Parathyroid adenoma (tissue), 2 donors: ENCODE results near the gene FGFR4.

Experiments
- H2AFZ ChIP-seq: fragments of 300-600 bp; sonication (generic); one replicate; pipeline ENCODE4 v1.7.0; 2017; ENCODE audit warnings: antibody characterized with exemption, mild to moderate bottlenecking
- H3K27ac ChIP-seq: fragments of 300-600 bp; sonication (generic); one replicate; pipeline ENCODE4 v1.7.0; 2017
- H3K27me3 ChIP-seq: fragments of 300-600 bp; sonication (generic); one replicate; pipeline ENCODE4 v1.7.0; 2017; ENCODE audit warnings: low read length; ENCODE audit not compliant: control insufficient read depth, insufficient read depth
- H3K36me3 ChIP-seq: fragments of 300-600 bp; sonication (generic); one replicate; pipeline ENCODE4 v1.7.0; 2017; ENCODE audit warnings: low read length; ENCODE audit not compliant: control insufficient read depth, insufficient read depth
- H3K4me1 ChIP-seq: fragments of 300-600 bp; sonication (generic); one replicate; pipeline ENCODE4 v1.7.0; 2017; ENCODE audit warnings: control low read depth
- H3K4me2 ChIP-seq: fragments of 300-600 bp; sonication (generic); one replicate; pipeline ENCODE4 v1.7.0; 2017; ENCODE audit warnings: low read length
- H3K4me3 ChIP-seq: fragments of 300-600 bp; sonication (generic); one replicate; pipeline ENCODE4 v1.7.0; 2017; ENCODE audit warnings: low read depth, low read length
- H3K79me2 ChIP-seq: fragments of 300-600 bp; sonication (generic); one replicate; pipeline ENCODE4 v1.7.0; 2017; ENCODE audit warnings: control low read depth
- H3K9ac ChIP-seq: fragments of 300-600 bp; sonication (generic); one replicate; pipeline ENCODE4 v1.7.0; 2017; ENCODE audit warnings: mild to moderate bottlenecking
- H3K9me3 ChIP-seq: fragments of 300-600 bp; sonication (generic); one replicate; pipeline ENCODE4 v1.7.0; 2017; ENCODE audit warnings: low read length; ENCODE audit not compliant: control insufficient read depth
- TF ChIP-seq, protein P1 (sequence below): fragments of 300-600 bp; sonication (generic); IDR thresholded peaks from one replicate; pipeline ENCODE4 v1.7.0; 2017; ENCODE audit warnings: antibody characterized with exemption, mild to moderate bottlenecking
- donor health status: primary hyperparathyroidism.

Gene FGFR4

DNA sequence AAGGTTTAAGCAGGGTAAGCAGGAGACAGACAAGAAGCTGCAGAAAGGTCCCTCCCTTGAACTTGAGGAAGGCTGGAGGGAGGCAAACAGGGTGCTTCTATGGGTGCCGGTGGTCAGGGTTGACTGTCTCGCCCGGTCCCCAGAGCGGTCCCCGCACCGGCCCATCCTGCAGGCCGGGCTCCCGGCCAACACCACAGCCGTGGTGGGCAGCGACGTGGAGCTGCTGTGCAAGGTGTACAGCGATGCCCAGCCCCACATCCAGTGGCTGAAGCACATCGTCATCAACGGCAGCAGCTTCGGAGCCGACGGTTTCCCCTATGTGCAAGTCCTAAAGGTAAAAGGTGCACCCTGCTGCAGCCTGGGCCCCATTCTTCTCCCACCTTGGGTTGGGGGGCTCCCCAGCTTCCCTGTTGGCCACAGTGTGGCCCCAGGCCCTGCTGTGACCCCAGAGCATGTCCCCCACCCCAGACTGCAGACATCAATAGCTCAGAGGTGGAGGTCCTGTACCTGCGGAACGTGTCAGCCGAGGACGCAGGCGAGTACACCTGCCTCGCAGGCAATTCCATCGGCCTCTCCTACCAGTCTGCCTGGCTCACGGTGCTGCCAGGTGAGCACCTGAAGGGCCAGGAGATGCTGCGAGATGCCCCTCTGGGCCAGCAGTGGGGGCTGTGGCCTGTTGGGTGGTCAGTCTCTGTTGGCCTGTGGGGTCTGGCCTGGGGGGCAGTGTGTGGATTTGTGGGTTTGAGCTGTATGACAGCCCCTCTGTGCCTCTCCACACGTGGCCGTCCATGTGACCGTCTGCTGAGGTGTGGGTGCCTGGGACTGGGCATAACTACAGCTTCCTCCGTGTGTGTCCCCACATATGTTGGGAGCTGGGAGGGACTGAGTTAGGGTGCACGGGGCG is 5.7 kb downstream of the FGFR4 start:
- Histone ChIP-seq H3K27me3 (no peaks in the 10 kb centered on the region), H3K4me1 (no peaks in the 10 kb centered on the region), H2AFZ (no peak overlapping the region), H3K9ac (no peak overlapping the region), H3K36me3 (no peaks in the 10 kb centered on the region), H3K4me2 (no peak overlapping the region), H3K79me2 (no peaks in the 10 kb centered on the region), H3K27ac (no peak overlapping the region), H3K4me3 (no peak overlapping the region), H3K9me3 (no peaks in the 10 kb centered on the region)
- TF ChIP-seq, protein P1, sequence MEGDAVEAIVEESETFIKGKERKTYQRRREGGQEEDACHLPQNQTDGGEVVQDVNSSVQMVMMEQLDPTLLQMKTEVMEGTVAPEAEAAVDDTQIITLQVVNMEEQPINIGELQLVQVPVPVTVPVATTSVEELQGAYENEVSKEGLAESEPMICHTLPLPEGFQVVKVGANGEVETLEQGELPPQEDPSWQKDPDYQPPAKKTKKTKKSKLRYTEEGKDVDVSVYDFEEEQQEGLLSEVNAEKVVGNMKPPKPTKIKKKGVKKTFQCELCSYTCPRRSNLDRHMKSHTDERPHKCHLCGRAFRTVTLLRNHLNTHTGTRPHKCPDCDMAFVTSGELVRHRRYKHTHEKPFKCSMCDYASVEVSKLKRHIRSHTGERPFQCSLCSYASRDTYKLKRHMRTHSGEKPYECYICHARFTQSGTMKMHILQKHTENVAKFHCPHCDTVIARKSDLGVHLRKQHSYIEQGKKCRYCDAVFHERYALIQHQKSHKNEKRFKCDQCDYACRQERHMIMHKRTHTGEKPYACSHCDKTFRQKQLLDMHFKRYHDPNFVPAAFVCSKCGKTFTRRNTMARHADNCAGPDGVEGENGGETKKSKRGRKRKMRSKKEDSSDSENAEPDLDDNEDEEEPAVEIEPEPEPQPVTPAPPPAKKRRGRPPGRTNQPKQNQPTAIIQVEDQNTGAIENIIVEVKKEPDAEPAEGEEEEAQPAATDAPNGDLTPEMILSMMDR = no peak

DNA sequence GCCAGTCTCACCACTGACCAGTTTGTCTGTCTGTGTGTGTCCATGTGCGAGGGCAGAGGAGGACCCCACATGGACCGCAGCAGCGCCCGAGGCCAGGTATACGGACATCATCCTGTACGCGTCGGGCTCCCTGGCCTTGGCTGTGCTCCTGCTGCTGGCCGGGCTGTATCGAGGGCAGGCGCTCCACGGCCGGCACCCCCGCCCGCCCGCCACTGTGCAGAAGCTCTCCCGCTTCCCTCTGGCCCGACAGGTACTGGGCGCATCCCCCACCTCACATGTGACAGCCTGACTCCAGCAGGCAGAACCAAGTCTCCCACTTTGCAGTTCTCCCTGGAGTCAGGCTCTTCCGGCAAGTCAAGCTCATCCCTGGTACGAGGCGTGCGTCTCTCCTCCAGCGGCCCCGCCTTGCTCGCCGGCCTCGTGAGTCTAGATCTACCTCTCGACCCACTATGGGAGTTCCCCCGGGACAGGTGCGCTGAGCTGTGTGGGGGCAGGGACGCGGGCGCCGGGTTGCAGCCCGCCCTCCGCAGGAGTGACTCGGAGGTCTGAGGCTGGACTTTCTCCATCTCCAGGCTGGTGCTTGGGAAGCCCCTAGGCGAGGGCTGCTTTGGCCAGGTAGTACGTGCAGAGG is 6.5 kb downstream of the FGFR4 start:
- H3K27ac ChIP-seq = no peak overlapping the region

DNA sequence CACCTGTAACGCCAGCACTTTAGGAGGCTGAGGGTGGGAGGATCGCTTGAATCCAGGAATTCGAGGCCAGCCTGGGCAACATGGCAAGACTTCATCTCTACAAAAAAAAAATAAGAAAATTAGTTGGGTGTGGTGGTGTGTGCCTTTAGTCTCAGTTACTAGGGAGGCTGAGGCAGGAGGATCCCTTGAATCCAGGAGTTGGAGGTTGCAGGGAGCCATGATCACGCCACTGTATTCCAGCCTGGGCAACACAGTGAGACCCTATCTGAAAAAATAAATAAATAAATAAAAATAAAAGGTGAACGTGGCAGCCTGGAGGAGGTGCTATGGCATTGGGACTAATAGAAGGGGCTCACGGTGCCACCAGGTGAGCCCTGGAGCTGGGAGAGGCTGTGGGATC is 7.1 kb downstream of the FGFR4 start:
- no peaks in the 10 kb centered on the region for H3K9me3 ChIP-seq
- TF ChIP-seq, protein P1 = no peak
- no peaks in the 10 kb centered on the region for H3K27me3 ChIP-seq
- no peak overlapping the region for H3K9ac ChIP-seq
- no peak overlapping the region for H3K4me2 ChIP-seq
- no peak overlapping the region for H3K27ac ChIP-seq
- no peaks in the 10 kb centered on the region for H3K79me2 ChIP-seq
- no peaks in the 10 kb centered on the region for H3K4me1 ChIP-seq
- H2AFZ ChIP-seq = no peak overlapping the region
- H3K4me3 ChIP-seq = no peak overlapping the region
- H3K36me3 ChIP-seq = no peaks in the 10 kb centered on the region

More for the DNA sequence above, 6.5 kb downstream of the FGFR4 start:
- Histone ChIP-seq H3K9me3 (no peaks in the 10 kb centered on the region), H3K4me3 (no peak overlapping the region), H3K4me1 (no peaks in the 10 kb centered on the region), H3K36me3 (no peaks in the 10 kb centered on the region), H3K27me3 (no peaks in the 10 kb centered on the region), H3K4me2 (no peak overlapping the region), H2AFZ (no peak overlapping the region), H3K9ac (no peak overlapping the region), H3K79me2 (no peaks in the 10 kb centered on the region)
- TF ChIP-seq, protein P1 = no peak

DNA sequence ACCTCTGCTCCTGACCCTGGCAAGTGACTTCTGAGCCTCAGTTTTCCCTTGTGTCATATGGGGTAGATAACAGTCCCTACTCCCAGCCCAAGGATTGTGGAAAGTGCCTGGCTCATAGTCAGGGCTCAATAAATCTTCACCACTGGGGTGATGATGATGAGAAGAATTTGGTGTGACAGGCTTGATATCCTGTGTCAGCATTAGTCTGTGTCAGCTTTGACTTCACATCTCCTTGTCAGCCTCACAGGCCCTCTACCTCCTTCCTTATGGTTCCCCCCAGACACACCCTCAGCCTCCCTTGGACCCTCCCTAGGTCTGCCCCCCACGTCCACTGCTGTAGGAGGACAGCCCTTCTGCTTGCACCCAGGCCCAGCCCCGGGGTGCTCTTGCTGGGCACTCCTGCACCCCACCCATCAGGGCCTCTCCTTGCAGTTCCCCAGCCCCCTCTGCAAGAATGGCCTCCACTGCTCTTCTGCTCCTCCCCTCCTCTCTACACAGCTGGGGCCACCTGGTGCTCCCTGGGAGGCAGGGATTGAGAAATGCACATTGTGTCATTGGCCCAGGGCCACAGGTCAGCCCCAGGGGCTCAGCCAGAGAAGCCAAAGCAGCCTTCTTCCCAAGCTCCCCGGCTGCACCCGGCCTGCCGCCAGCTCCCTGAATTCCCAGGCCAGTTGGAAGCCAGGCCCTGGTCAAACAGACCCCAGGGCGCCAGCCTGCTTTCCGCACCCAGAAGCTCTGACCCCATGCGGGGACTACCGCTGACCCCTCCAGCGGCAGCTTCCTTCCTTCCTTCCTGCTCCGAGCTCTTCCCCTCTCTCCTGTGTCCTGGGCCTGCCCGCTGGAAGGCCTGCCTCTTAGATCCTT is 7.7 kb downstream of the FGFR4 start:
- Histone ChIP-seq H3K4me3 (no peak overlapping the region), H3K27ac (no peak overlapping the region), H3K4me2 (no peak overlapping the region), H3K9me3 (no peaks in the 10 kb centered on the region), H3K4me1 (no peaks in the 10 kb centered on the region), H3K79me2 (no peaks in the 10 kb centered on the region), H3K9ac (no peak overlapping the region), H3K27me3 (no peaks in the 10 kb centered on the region), H2AFZ (no peak overlapping the region), H3K36me3 (no peaks in the 10 kb centered on the region)
- TF ChIP-seq, protein P1 = no peak
